ENCODE results near the gene CALB2. TPM values are rescaled to one million over a fixed set of nuclear protein-coding genes. Genes with fewer than 3 reads are reported as not detected.
"Not testable (repeated sequence)": the region's sequence is repeated elsewhere in the genome, so short reads cannot be mapped to it uniquely, and the experiment has no call there.

The CALB2 gene
- total RNA-seq, 2 donors from 2014 or later, result 0.99 to 3.1 TPM

DNA sequence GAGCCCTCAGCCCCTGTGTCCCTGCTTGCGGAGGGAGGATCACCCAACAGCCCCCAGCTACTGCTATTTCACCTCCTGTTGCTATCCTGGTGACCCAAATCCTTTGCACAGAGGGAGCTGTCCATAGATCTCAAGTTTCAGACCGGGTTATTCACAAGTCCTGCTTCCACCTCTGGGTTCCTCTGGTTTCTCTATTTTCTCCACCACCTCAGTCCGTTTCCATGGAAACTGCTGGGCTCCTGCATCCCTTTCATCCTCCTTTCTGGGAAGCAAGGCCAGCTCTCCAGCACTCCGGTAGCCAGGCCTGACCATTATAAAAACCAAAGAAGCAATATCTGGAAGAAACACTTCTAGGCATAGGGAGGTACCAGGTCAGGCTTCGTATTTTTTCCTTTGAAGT lies 4.8 kb upstream of the CALB2 start:
- WGBS, 2 donors, result 47 to 51% methylated on average over 5 of the region's 5 CpGs
- intact Hi-C loops (cut with DNase I), result no loop called here

GRCh38 chr16:71354156-71354555 lies 4.4 kb upstream of the CALB2 start:
- DNase-seq (no peak), ATAC-seq (no peak)
- peaks cover 16% of the 10 kb centered on the region for H3K4me1 ChIP-seq
- no peaks in the 10 kb centered on the region for H3K36me3 ChIP-seq (replicated peaks in 1 of 2; ENCODE audit: insufficient read depth in 1 of 2, low read depth in 2 of 2)
- H3K4me3 ChIP-seq, result no peak overlapping the region
- TF ChIP-seq, protein P1, sequence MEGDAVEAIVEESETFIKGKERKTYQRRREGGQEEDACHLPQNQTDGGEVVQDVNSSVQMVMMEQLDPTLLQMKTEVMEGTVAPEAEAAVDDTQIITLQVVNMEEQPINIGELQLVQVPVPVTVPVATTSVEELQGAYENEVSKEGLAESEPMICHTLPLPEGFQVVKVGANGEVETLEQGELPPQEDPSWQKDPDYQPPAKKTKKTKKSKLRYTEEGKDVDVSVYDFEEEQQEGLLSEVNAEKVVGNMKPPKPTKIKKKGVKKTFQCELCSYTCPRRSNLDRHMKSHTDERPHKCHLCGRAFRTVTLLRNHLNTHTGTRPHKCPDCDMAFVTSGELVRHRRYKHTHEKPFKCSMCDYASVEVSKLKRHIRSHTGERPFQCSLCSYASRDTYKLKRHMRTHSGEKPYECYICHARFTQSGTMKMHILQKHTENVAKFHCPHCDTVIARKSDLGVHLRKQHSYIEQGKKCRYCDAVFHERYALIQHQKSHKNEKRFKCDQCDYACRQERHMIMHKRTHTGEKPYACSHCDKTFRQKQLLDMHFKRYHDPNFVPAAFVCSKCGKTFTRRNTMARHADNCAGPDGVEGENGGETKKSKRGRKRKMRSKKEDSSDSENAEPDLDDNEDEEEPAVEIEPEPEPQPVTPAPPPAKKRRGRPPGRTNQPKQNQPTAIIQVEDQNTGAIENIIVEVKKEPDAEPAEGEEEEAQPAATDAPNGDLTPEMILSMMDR (IDR thresholded peaks at IDR 0.05), result no peak
- TF ChIP-seq POLR2A (IDR thresholded peaks at IDR 0.05), result no peak
- intact Hi-C loops (cut with DNase I), result no loop called here
- H3K9me3 ChIP-seq, result no peaks in the 10 kb centered on the region
- H3K27me3 ChIP-seq, result peaks cover 0 to 5% of the 10 kb centered on the region in 2 donors
- 67 to 73% methylated on average over 2 to 4 of the region's 4 CpGs for WGBS, 2 donors
- no peak overlapping the region for H3K27ac ChIP-seq

More for the DNA sequence above, 4.8 kb upstream of the CALB2 start:
- H3K27me3 ChIP-seq, result peaks cover 0 to under 1% of the 10 kb centered on the region in 2 donors
- peaks cover 13% of the 10 kb centered on the region for H3K4me1 ChIP-seq
- ATAC-seq, result no peak
- TF ChIP-seq, protein P1 (IDR thresholded peaks at IDR 0.05), result no peak
- no peak for TF ChIP-seq POLR2A (IDR thresholded peaks at IDR 0.05)
- no peak overlapping the region for H3K27ac ChIP-seq
- no peak overlapping the region for H3K4me3 ChIP-seq
- no peaks in the 10 kb centered on the region for H3K36me3 ChIP-seq (replicated peaks in 1 of 2; ENCODE audit: insufficient read depth in 1 of 2, low read depth in 2 of 2)
- no peaks in the 10 kb centered on the region for H3K9me3 ChIP-seq
- no peak for DNase-seq

DNA sequence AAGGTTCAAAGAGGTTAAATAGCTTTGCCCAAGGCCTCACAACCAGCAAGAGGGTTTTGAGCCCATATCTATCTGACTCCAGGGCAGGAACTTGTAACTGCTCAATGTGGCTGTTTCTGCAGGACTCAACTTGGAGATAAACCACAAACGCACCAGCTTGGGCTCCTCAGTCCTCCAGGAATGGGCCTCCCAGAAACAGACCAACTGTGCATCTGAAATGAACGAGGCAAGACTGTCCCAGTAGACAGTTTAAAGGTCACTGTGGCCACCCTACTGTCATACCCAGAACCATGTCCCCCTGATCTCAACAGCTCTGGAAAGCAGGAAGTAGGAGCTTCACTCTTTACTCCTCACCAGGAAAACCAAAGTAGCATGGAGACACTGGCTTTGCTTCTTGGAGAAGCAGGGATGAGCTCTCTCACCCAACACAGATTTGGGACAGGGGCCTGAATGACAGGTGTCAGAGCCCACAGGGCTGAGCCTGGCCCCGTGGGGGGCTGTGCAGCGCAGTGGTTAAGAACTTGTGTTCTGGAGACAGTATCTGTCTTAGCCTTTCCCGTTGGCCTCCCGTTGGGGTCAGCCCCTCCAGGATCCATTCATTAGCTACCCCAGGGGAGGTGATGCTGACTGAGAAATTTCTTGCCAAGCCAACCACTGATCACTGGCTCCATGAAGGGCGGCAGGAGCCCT lies 2.3 kb upstream of the CALB2 start:
- H3K36me3 ChIP-seq (replicated peaks in 1 of 2; ENCODE audit: insufficient read depth in 1 of 2, low read depth in 2 of 2), result no peaks in the 10 kb centered on the region
- DNase-seq (no peak), ATAC-seq (no peak)
- WGBS, 2 donors, result 62 to 71% methylated on average over 7 of the region's 7 CpGs
- no peak overlapping the region for H3K4me3 ChIP-seq
- no peaks in the 10 kb centered on the region for H3K9me3 ChIP-seq
- intact Hi-C loops (cut with DNase I), result no loop called here
- H3K27ac ChIP-seq, result no peak overlapping the region
- TF ChIP-seq, protein P1 (IDR thresholded peaks at IDR 0.05), result no peak
- TF ChIP-seq POLR2A (IDR thresholded peaks at IDR 0.05), result no peak
- peaks cover 16% of the 10 kb centered on the region for H3K4me1 ChIP-seq
- peaks cover 0 to 8% of the 10 kb centered on the region in 2 donors for H3K27me3 ChIP-seq

DNA sequence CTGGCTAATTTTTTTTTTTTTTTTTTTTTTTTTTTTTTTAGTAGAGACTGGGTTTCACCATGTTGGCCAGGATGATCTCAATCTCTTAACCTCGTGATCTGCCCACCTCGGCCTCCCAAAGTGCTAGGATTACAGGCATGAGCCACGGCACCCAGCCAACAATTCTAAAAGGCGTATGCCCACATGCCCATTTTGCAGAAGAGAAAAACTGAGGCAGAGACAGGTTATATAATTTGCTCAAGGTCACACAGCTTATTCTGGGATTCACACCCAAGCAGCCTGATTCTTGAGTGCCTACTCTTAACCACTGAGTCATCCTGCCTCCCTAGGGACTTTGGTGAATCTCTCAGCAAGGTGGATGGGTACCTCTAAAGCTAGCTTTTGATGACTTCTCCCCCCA lies 1.6 kb upstream of the CALB2 start:
- H3K9me3 ChIP-seq; H3K27me3 ChIP-seq; DNase-seq; H3K36me3 ChIP-seq (replicated peaks in 1 of 2; ENCODE audit: insufficient read depth in 1 of 2, low read depth in 2 of 2); intact Hi-C loops (cut with DNase I); ATAC-seq; H3K4me3 ChIP-seq; H3K27ac ChIP-seq: not testable (repeated sequence)
- H3K4me1 ChIP-seq, result peaks cover 16% of the 10 kb centered on the region
- WGBS, 2 donors, result 73% methylated on average over 4 of the region's 4 CpGs; no CpG with 5 or more reads in 1 of the 2 donors

DNA sequence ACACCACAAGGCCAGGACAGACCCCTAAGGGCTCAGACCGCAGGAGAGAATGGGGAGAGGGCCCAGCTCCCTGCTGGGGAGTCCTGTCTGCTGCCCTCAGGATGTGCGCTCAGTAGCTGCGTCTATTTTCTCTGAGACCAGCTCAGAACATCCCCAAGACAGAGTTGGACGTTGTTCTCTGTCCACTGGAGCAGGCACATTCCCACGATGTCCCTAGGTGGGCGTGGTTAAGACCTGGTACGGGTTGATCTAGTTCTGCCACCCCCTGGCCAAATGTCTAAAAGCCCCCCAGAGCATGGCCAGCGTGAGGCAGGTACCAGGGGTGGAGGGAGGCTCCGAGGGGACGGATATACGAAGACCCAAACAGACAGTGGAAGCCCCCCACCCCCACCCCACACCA lies 842 bp upstream of the CALB2 start:
- Histone ChIP-seq H3K4me3 (no peak overlapping the region), H3K4me1 (peaks cover 16% of the 10 kb centered on the region), H3K36me3 (replicated peaks in 1 of 2; ENCODE audit: insufficient read depth in 1 of 2, low read depth in 2 of 2) (no peaks in the 10 kb centered on the region), H3K27me3 (peaks cover 0 to 8% of the 10 kb centered on the region in 2 donors), H3K27ac (no peak overlapping the region), H3K9me3 (no peaks in the 10 kb centered on the region)
- no peak for TF ChIP-seq POLR2A (IDR thresholded peaks at IDR 0.05)
- TF ChIP-seq, protein P1 (IDR thresholded peaks at IDR 0.05), result no peak
- intact Hi-C loops (cut with DNase I), result no loop called here
- 23 to 67% methylated on average over 1 to 11 of the region's 11 CpGs for WGBS, 2 donors
- peak in 1 of 4 donors; percentile 11 for DNase-seq
- no peak for ATAC-seq

Measured in body of pancreas (tissue), 4 donors.